Hematopoietic multipotent progenitor cell treated with erythropoietin and hydrocortisone succinate and interleukin-3 and kit ligand, for 8 days (in vitro differentiated cells): ENCODE data around the gene HNF1A.
A peak's percentile ranks its signal among the peaks of the same experiment; 100 is the strongest.
"Not testable (repeated sequence)": the region's sequence is repeated elsewhere in the genome, so short reads cannot be mapped to it uniquely, and the experiment has no call there.

Experiments used
- DNase-seq: peaks from one replicate; pipeline ENCODE4 v3.0.0-alpha.2; 2015

HNF1A gene

GRCh38 chr12:121015825-121016766 lies 37.8 kb downstream of the HNF1A start, which contains the start of gene C12orf43:
C12orf43 (minus strand) TSS chr12:121016487; CDS start chr12:121016474, 13 bp downstream.
- peak; percentile 96 for DNase-seq

- no peak for DNase-seq
These were observed 39.7 kb downstream of the HNF1A start for GRCh38 chr12:121017966-121018491.

- DNase-seq, result no peak
These were observed 40.7 kb downstream of the HNF1A start for GRCh38 chr12:121018860-121019617.

DNA sequence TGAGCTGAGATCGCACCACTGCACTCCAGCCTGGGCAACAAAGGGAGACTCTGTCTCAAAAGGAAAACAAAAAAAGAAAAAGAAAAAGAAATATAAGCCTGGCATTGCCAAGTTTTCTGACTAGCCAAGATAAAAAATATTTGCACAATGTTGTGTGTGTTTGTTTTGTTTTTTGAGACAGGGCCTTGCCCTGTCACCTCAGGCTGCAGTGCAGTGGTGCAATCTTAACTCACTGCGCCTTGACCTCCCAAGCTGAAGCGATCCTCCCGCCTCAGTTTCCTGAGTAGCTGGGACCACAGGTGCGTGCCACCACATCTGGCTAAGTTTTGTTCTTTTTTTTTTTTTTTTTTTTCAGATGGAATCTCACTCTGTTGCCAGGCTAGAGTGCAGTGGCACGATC lies 43.4 kb downstream of the HNF1A start:
- DNase-seq, result no peak

DNA sequence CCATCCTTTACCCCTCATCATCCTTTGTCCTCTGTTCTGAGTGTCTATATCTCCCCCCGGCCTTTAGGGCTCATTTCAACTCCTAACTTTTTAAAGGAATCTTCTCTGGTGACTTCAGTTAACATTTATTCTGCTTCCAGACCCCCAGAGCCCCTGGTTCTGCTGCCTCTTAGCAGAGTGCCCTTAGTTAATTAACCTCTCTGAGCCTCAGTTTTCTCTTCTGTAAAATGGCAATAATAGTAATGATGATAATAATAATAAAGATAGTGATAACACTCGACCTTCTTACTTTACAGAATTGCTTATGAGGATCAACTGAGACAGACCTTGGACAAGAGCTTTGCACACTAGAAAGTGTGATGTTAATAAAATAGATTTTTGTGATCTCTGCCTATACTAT lies 44.4 kb downstream of the HNF1A start:
- no peak for DNase-seq

DNA sequence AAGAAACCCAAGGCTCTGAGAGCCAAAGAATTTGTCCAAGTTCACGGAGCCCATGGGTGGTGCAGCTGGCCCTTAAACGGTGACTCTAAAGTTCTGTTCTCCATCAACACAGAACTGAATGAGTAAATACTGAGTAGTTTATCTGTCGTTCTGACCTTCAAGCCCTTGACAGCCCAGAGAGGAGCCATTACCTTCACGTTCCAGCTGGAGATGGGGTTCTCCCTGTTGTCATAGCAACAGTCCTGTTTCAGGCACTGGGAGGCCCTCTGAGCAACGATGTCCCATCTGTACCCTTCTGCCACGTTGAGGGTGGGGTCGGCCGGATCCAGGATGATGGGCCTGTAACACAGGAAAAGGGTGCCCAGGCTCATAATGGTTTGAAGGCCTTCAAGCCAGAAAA lies 45.5 kb downstream of the HNF1A start:
- DNase-seq, result no peak

- no peak for DNase-seq
These were observed 47.3 kb downstream of the HNF1A start for GRCh38 chr12:121025442-121026226.

DNA sequence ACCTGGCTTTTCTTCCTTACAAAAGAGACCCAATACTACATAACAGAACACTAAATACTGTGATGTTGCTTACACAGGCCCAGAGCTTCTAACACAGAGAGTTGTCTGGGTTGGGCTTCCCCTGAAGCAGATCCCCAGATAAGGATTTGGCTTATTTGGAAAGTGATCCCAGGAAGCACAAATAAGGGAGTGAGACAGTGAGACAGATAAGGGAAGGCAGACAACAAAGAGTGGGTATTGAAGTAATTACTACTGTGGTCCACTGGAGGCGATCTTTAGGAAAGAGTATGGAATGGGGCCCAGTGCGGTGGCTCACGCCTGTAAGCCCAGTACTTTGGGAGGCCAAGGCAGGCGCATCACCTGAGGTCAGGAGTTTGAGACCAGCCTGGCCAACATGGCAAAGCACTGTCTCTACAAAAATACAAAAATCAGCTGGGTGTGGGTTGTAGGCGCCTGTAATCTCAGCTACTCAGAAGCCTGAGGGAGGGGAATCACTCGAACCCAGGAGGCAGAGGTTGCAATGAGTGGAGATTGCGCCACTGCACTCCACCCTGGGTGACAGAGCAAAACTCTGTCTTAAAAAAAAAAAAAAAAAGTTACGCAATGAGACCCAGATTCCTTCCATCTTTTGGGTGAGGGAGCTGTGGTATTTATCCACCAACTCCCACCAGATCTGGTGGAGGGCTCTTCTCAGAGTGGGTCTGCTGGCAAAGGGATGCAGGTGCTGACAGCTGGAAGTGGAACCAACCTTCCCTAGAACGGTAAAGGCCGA lies 48.1 kb downstream of the HNF1A start:
- no peak for DNase-seq

- no peak for DNase-seq
These were observed 52.4 kb downstream of the HNF1A start for GRCh38 chr12:121030576-121031212.

DNA sequence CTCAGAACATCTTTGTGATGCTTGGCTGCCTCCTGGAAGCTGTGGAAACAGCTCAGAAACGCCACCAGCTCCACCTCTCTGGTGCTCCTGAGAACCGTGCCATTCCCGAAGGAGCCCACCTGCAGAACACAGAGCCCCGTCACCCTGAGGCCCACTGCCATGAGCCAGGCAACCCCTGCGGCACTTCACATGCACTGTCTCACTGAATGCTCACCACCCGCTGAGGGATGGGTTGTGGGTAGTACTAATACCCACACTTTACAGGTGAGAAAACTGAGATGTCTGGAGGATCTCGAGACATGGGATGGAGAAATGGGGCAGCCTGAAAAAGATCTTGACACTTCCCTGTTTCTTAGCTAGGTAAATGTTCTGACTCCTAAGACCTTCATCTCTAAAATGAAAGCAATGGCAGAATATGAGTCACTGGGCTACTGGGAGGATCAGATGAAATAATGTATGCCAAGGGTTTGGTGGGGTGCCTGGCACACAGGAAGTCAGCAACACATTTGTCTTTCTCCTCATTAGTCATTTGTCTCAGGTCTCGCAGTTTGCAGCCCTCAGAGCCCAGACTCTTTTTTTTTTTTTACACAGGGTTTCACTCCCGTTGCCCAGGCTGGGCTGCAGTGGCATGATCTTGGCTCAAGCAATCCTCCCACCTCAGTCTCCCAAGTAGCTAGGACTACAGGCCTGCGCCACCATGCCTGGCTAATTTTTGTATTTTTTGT lies 55.4 kb downstream of the HNF1A start:
- no peak for DNase-seq

DNA sequence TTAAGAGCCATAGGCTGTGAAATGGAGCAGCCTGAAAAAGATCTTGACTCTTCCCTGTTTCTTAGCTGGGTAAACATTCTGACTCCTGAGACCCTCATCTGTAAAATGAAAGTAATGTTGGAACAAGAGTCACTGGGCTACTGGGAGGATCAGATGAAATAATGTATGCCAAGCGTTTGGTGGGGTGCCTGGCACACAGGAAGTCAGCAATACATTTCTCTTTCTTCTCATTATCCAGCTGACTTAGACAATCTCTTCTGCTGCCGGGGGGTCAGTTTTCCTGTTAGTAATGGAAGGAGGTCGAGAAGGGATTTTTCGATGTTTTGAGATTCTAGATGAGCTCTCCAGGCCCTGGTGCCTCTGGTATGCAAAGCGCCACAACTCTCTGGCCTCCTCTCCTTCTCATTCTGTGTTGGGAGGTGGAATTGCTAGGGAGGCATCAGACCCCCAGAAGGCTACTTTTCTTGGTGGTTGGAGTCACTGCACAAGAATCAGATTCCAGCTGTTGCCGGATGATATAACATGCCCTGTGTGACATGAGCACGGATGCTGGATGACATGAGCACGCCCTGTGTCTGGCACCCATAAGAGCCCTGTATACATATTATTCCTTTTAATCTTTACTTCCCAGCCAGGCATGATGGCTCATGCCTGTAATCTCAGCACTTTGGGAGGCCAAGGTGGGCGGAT lies 56.4 kb downstream of the HNF1A start:
- no peak for DNase-seq

GRCh38 chr12:121036810-121037326 lies 58.5 kb downstream of the HNF1A start:
- no peak for DNase-seq

DNA sequence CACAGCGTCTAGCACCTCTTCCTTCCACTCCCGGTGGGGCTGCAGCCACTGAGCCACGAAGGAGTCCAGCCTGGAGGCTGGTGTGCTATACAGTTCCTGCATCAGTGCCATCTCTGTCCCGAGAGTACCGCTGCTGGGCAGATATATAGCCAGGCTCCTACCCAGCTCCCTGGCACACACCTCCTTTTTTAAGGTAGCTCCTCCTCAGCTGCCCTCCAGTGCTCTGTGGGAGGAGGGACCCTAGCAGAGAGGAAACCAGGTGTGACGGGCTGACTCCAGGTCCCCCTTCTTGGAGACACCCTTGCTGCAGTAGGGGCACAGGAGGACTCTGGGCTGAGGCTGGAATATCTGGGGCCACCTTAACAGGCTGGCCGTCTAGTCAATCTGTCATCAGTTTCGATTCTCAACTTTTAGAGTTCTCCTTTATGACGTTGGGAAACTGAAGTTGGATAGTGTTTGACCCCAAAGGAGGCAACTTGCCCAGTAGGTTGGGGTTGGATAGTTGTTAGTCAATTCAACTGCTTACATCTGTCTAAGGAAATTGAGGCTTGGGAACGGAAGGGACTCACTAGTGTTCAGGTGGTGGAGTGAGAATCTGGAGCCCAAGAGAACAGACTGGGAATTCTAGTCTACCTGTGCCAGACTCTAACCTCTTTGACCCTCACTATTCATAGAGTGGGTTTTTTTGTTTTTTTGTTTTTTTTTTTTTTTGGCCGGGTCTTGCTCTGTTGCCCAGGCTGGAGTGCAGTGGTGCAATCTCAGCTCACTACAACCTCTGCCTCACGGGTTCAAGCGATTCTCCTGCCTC lies 60.7 kb downstream of the HNF1A start, which contains the start of gene OASL:
Gene OASL, minus strand, starts transcription at position 386 of the 808 bp plus-strand sequence. Its CDS starts 275 bp downstream, at position 111.
- DNase-seq, result peak; percentile 29

DNA sequence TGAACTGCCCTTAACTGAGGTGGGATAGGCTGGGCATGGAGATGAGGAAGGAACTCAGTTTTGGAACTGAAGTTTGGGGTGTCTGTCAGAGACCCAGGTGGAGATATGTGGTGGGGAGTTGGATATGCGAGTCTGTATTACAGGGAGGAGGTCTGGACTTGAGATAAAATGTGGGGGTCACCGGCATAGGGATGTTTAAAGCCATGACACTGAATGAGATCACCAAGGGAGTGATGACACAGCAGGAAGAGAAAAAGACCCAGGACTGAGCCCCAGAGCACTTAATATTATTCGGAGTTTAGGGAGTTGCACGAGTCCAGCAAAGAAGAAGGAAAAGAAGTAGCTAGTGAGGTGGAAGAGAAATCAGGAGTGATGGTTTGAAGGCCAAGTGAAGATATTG lies 64.7 kb downstream of the HNF1A start:
- no peak for DNase-seq

GRCh38 chr12:121047400-121047799 lies 69.1 kb downstream of the HNF1A start:
- not testable (repeated sequence) for DNase-seq

GRCh38 chr12:121048442-121048841 lies 70.1 kb downstream of the HNF1A start:
- DNase-seq, result no peak

GRCh38 chr12:121050725-121051124 lies 72.4 kb downstream of the HNF1A start:
- peak; percentile 14 for DNase-seq
